ENCODE results near the gene RGS7. TPM values are rescaled to one million over a fixed set of nuclear protein-coding genes. Genes with fewer than 3 reads are reported as not detected.

Gene RGS7
- total RNA-seq, 1 donor from 2014 or later: not detected

GRCh38 chr1:241286486-241286885 is 70.5 kb downstream of the RGS7 start:
- Mint-ChIP-seq H3K36me3 (ENCODE audit: low read depth) (no peaks in the 10 kb centered on the region), H3K4me1 (ENCODE audit: low read depth) (no peaks in the 10 kb centered on the region), H3K9me3 (peaks cover 46% of the 10 kb centered on the region), H3K4me3 (no peak overlapping the region), H3K27ac (no peak overlapping the region), H3K27me3 (ENCODE audit: insufficient read depth) (no peaks in the 10 kb centered on the region)
- no peak for DNase-seq (ENCODE audit: low spot score)
- intact Hi-C loops (cut with micrococcal nuclease): no loop called here

DNA sequence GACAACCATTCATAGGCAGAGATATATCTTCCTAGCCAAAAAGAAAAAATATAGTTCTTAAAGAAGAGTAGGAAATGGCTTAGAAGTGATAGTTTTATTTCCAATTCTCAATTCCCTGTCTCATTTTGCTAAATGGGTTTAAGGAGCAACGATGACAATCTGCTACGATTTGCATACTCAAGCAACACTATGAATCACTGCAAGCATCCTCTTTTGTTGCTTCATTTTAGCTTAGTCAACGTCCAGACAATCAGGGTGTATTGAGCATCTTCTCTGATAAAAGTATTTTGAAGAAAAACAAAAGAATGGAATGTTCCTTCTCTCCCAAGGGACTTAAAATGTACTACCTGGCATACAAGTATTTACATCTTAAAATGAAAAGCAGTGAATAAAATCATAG is 80.6 kb downstream of the RGS7 start:
- H3K27me3 Mint-ChIP-seq (ENCODE audit: insufficient read depth): no peaks in the 10 kb centered on the region
- H3K4me3 Mint-ChIP-seq: no peak overlapping the region
- intact Hi-C loops (cut with micrococcal nuclease): no loop called here
- no peaks in the 10 kb centered on the region for H3K36me3 Mint-ChIP-seq (ENCODE audit: low read depth)
- peaks cover 29% of the 10 kb centered on the region for H3K9me3 Mint-ChIP-seq
- H3K4me1 Mint-ChIP-seq (ENCODE audit: low read depth): no peaks in the 10 kb centered on the region
- DNase-seq (ENCODE audit: low spot score): no peak
- no peak overlapping the region for H3K27ac Mint-ChIP-seq

GRCh38 chr1:241275981-241276380 is 81.0 kb downstream of the RGS7 start:
- Mint-ChIP-seq H3K36me3 (ENCODE audit: low read depth) (no peaks in the 10 kb centered on the region), H3K4me1 (ENCODE audit: low read depth) (no peaks in the 10 kb centered on the region), H3K27me3 (ENCODE audit: insufficient read depth) (no peaks in the 10 kb centered on the region), H3K4me3 (no peak overlapping the region), H3K27ac (no peak overlapping the region), H3K9me3 (peaks cover 29% of the 10 kb centered on the region)
- no peak for DNase-seq (ENCODE audit: low spot score)
- intact Hi-C loops (cut with micrococcal nuclease): no loop called here

GRCh38 chr1:241275226-241275625 is 81.8 kb downstream of the RGS7 start:
- no peaks in the 10 kb centered on the region for H3K27me3 Mint-ChIP-seq (ENCODE audit: insufficient read depth)
- no peak overlapping the region for H3K4me3 Mint-ChIP-seq
- H3K27ac Mint-ChIP-seq: no peak overlapping the region
- no peaks in the 10 kb centered on the region for H3K4me1 Mint-ChIP-seq (ENCODE audit: low read depth)
- DNase-seq (ENCODE audit: low spot score): no peak
- intact Hi-C loops (cut with micrococcal nuclease): no loop called here
- peaks cover 31% of the 10 kb centered on the region for H3K9me3 Mint-ChIP-seq
- H3K36me3 Mint-ChIP-seq (ENCODE audit: low read depth): no peaks in the 10 kb centered on the region

DNA sequence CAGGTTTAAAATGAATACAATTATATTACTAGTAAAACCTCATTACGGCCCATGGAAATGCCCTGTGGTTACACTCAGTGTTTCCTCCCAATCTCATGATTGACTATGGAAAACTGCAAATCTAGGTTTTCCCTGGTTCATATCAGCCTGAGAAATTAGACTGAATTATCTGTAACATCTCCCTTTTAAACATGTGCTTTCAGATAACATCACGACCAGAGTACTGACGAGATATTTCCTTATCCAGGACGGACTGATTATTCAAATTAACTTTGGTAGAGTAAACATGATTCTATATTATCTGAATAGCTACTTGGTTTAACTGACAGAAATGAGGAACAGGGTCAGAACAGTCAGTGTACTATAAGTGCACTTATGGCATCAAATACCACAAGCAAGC is 82.3 kb downstream of the RGS7 start:
- DNase-seq (ENCODE audit: low spot score): no peak
- Mint-ChIP-seq H3K4me3 (no peak overlapping the region), H3K27ac (no peak overlapping the region), H3K27me3 (ENCODE audit: insufficient read depth) (no peaks in the 10 kb centered on the region), H3K9me3 (peaks cover 35% of the 10 kb centered on the region), H3K36me3 (ENCODE audit: low read depth) (no peaks in the 10 kb centered on the region), H3K4me1 (ENCODE audit: low read depth) (no peaks in the 10 kb centered on the region)
- intact Hi-C loops (cut with micrococcal nuclease): no loop called here

GRCh38 chr1:241272828-241273227 is 84.2 kb downstream of the RGS7 start:
- Mint-ChIP-seq H3K27ac (no peak overlapping the region), H3K4me3 (no peak overlapping the region), H3K36me3 (ENCODE audit: low read depth) (no peaks in the 10 kb centered on the region), H3K4me1 (ENCODE audit: low read depth) (no peaks in the 10 kb centered on the region), H3K27me3 (ENCODE audit: insufficient read depth) (no peaks in the 10 kb centered on the region), H3K9me3 (peaks cover 30% of the 10 kb centered on the region)
- DNase-seq (ENCODE audit: low spot score): no peak
- intact Hi-C loops (cut with micrococcal nuclease): no loop called here

DNA sequence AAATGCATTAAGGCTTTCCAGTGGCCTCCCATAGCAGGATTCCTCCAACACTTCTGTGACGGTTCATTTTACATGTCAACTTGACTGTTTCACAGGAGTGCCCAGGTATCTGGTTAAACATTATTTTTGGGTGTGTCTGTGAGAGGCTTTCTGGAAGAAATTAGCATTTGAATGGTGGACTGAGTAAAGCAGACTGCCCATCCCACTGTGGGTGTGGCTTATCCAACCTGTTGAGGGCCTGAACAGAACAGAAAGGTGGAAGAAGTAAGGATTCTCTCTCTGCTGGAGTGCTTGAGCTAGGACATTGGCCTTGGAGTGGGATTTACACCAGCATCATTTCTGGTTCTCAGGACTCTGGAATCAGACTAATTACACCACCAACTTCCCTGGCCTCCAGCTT is 85.6 kb downstream of the RGS7 start:
- Mint-ChIP-seq H3K27me3 (ENCODE audit: insufficient read depth) (no peaks in the 10 kb centered on the region), H3K4me3 (no peak overlapping the region), H3K9me3 (peaks cover 34% of the 10 kb centered on the region), H3K4me1 (ENCODE audit: low read depth) (no peaks in the 10 kb centered on the region), H3K27ac (no peak overlapping the region), H3K36me3 (ENCODE audit: low read depth) (no peaks in the 10 kb centered on the region)
- no peak for DNase-seq (ENCODE audit: low spot score)
- intact Hi-C loops (cut with micrococcal nuclease): no loop called here

GRCh38 chr1:241270016-241270415 is 87.0 kb downstream of the RGS7 start:
- peaks cover 34% of the 10 kb centered on the region for H3K9me3 Mint-ChIP-seq
- H3K27ac Mint-ChIP-seq: no peak overlapping the region
- no peaks in the 10 kb centered on the region for H3K4me1 Mint-ChIP-seq (ENCODE audit: low read depth)
- H3K4me3 Mint-ChIP-seq: no peak overlapping the region
- H3K36me3 Mint-ChIP-seq (ENCODE audit: low read depth): no peaks in the 10 kb centered on the region
- DNase-seq (ENCODE audit: low spot score): no peak
- H3K27me3 Mint-ChIP-seq (ENCODE audit: insufficient read depth): no peaks in the 10 kb centered on the region
- intact Hi-C loops (cut with micrococcal nuclease): no loop called here

GRCh38 chr1:241269116-241269515 is 87.9 kb downstream of the RGS7 start:
- H3K36me3 Mint-ChIP-seq (ENCODE audit: low read depth): no peaks in the 10 kb centered on the region
- intact Hi-C loops (cut with micrococcal nuclease): no loop called here
- H3K27ac Mint-ChIP-seq: no peak overlapping the region
- peaks cover 34% of the 10 kb centered on the region for H3K9me3 Mint-ChIP-seq
- no peaks in the 10 kb centered on the region for H3K4me1 Mint-ChIP-seq (ENCODE audit: low read depth)
- DNase-seq (ENCODE audit: low spot score): no peak
- H3K4me3 Mint-ChIP-seq: no peak overlapping the region
- no peaks in the 10 kb centered on the region for H3K27me3 Mint-ChIP-seq (ENCODE audit: insufficient read depth)

- intact Hi-C loops (cut with micrococcal nuclease): no loop called here
- Mint-ChIP-seq H3K4me1 (ENCODE audit: low read depth) (no peaks in the 10 kb centered on the region), H3K36me3 (ENCODE audit: low read depth) (no peaks in the 10 kb centered on the region), H3K9me3 (peaks cover 19% of the 10 kb centered on the region), H3K27ac (no peak overlapping the region), H3K4me3 (no peak overlapping the region), H3K27me3 (ENCODE audit: insufficient read depth) (no peaks in the 10 kb centered on the region)
- DNase-seq (ENCODE audit: low spot score): no peak
Observed at GRCh38 chr1:241266121-241266520, 90.9 kb downstream of the RGS7 start.

GRCh38 chr1:241265428-241265827 is 91.6 kb downstream of the RGS7 start:
- intact Hi-C loops (cut with micrococcal nuclease): no loop called here
- Mint-ChIP-seq H3K4me1 (ENCODE audit: low read depth) (no peaks in the 10 kb centered on the region), H3K27me3 (ENCODE audit: insufficient read depth) (no peaks in the 10 kb centered on the region), H3K27ac (no peak overlapping the region), H3K4me3 (no peak overlapping the region), H3K36me3 (ENCODE audit: low read depth) (no peaks in the 10 kb centered on the region), H3K9me3 (peaks cover 19% of the 10 kb centered on the region)
- no peak for DNase-seq (ENCODE audit: low spot score)

- Mint-ChIP-seq H3K4me1 (ENCODE audit: low read depth) (no peaks in the 10 kb centered on the region), H3K36me3 (ENCODE audit: low read depth) (no peaks in the 10 kb centered on the region), H3K4me3 (no peak overlapping the region), H3K27ac (no peak overlapping the region), H3K27me3 (ENCODE audit: insufficient read depth) (no peaks in the 10 kb centered on the region), H3K9me3 (peaks cover 11% of the 10 kb centered on the region)
- DNase-seq (ENCODE audit: low spot score): no peak
- intact Hi-C loops (cut with micrococcal nuclease): no loop called here
Observed at GRCh38 chr1:241263346-241263745, 93.7 kb downstream of the RGS7 start.

DNA sequence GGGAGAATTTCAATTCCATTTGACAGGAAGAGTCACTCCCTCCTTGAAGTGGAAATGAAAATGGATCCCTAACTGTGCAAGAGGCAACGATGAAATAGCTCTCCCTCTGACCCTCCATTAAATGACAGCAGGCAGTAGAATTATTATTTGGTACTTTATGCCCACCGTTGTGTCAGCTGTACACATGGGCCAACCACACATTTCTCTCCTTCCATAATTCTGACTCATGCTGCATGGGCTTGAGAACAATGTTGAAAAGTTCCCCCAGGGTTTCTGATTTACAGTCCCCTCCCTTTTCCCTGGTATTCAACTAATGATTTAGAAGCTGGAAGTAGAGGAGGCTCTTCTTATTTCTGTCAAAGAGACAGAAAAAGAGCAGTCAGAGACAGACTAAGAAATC is 103.5 kb downstream of the RGS7 start:
- Mint-ChIP-seq H3K4me3 (no peak overlapping the region), H3K9me3 (peaks cover 16% of the 10 kb centered on the region), H3K27ac (no peak overlapping the region), H3K27me3 (ENCODE audit: insufficient read depth) (no peaks in the 10 kb centered on the region), H3K36me3 (ENCODE audit: low read depth) (no peaks in the 10 kb centered on the region), H3K4me1 (ENCODE audit: low read depth) (no peaks in the 10 kb centered on the region)
- DNase-seq (ENCODE audit: low spot score): no peak
- intact Hi-C loops (cut with micrococcal nuclease): no loop called here

GRCh38 chr1:241250465-241250864 is 106.5 kb downstream of the RGS7 start:
- Mint-ChIP-seq H3K27ac (no peak overlapping the region), H3K27me3 (ENCODE audit: insufficient read depth) (no peaks in the 10 kb centered on the region), H3K4me1 (ENCODE audit: low read depth) (no peaks in the 10 kb centered on the region), H3K36me3 (ENCODE audit: low read depth) (no peaks in the 10 kb centered on the region), H3K4me3 (no peak overlapping the region), H3K9me3 (peaks cover 27% of the 10 kb centered on the region)
- DNase-seq (ENCODE audit: low spot score): no peak
- intact Hi-C loops (cut with micrococcal nuclease): no loop called here

Measured in activated T-helper 1 cell treated with anti-CD3 and anti-CD28 coated beads, Interleukin-12 subunit alpha, Interleukin-12 subunit beta, Interleukin-2, Interleukin-4 antibody, amounts not matched to agents 30 ng/mL and 10 ng/mL and 1 ng/mL, durations not matched to agents 14 hours and 24 hours and 36 hours (primary cell).